Uterus (tissue), 4 donors: ENCODE results near the gene PEDS1. TPM values are rescaled to one million over a fixed set of nuclear protein-coding genes. Genes with fewer than 3 reads are reported as not detected.
A peak's percentile ranks its signal among the peaks of the same experiment; 100 is the strongest.

ENCODE experiments used
- DNase-seq, 2 donors: peaks; one replicate each; pipeline ENCODE4 v3.0.0-alpha.2; 2019 to 2020
- H3K27ac ChIP-seq, 2 donors: fragments of 200-600 bp; sonication (generic); 1 replicate in 1 of 2; 2 replicates in 1 of 2; pipeline ENCODE4 v1.5.1; 2016 to 2018
- H3K27me3 ChIP-seq, 2 donors: fragments of 200-600 bp; sonication (generic); one replicate each; pipeline ENCODE4 v1.5.1; 2018 to 2019; ENCODE audit warnings: control low read depth in 1 of 2
- H3K36me3 ChIP-seq, 2 donors: fragments of 200-600 bp; sonication (generic); one replicate each; pipeline ENCODE4 v1.5.1; 2019; ENCODE audit warnings: control low read depth in 1 of 2
- H3K4me1 ChIP-seq, 2 donors: fragments of 200-600 bp; sonication (generic); one replicate each; pipeline ENCODE4 v1.5.1; 2018 to 2019; ENCODE audit warnings: control low read depth in 1 of 2
- H3K4me3 ChIP-seq, 2 donors: fragments of 200-600 bp; sonication (generic); 1 replicate in 1 of 2; 2 replicates in 1 of 2; pipeline ENCODE4 v1.5.1; 2018 to 2019; ENCODE audit warnings: mild to moderate bottlenecking in 1 of 2
- H3K9me3 ChIP-seq, 2 donors: fragments of 200-600 bp; sonication (generic); one replicate each; pipeline ENCODE4 v1.5.1; 2019; ENCODE audit warnings: control low read depth in 1 of 2
- POLR2A ChIP-seq, 2 donors: fragments of 450-650 bp; IDR thresholded peaks; one replicate each; pipeline ENCODE4 v1.6.1; 2016; ENCODE audit warnings: antibody characterized with exemption in 2 of 2, mild to moderate bottlenecking in 1 of 2, moderate library complexity in 1 of 2
- intact Hi-C: fragments of 100-400 bp; cut with DNase I; formaldehyde crosslinking; loops from one replicate; pipeline ENCODE4 v1.15.1; 2023; ENCODE audit warnings: low total_unique reads
- total RNA-seq, 4 donors: library from RNA; depleted of rRNA in 3 of 4; stranded (reverse); fragments of >200 nt in 3 of 4; gene quantifications; one replicate each; pipeline versions ENCODE4 v1.1.0 to v1.2.4, GENCODE V29; 2014 to 2023
- TF ChIP-seq, protein P1 (sequence below), 4 experiments: fragments of 200-600 bp in 2 of 4; fragments of 450-650 bp in 2 of 4; sonication (generic) in 2 of 4; IDR thresholded peaks; one replicate each; pipeline ENCODE4 v1.5.1; 2016 to 2019; ENCODE audit warnings: antibody characterized with exemption in 4 of 4, mild to moderate bottlenecking in 2 of 4, moderate library complexity in 1 of 4
- donor health status: DM: yes; HTN: yes; CAD: no.

PEDS1 gene
- total RNA-seq, 4 donors from 2014 or later: 1.5 to 19.8 (median 6.1) TPM

DNA sequence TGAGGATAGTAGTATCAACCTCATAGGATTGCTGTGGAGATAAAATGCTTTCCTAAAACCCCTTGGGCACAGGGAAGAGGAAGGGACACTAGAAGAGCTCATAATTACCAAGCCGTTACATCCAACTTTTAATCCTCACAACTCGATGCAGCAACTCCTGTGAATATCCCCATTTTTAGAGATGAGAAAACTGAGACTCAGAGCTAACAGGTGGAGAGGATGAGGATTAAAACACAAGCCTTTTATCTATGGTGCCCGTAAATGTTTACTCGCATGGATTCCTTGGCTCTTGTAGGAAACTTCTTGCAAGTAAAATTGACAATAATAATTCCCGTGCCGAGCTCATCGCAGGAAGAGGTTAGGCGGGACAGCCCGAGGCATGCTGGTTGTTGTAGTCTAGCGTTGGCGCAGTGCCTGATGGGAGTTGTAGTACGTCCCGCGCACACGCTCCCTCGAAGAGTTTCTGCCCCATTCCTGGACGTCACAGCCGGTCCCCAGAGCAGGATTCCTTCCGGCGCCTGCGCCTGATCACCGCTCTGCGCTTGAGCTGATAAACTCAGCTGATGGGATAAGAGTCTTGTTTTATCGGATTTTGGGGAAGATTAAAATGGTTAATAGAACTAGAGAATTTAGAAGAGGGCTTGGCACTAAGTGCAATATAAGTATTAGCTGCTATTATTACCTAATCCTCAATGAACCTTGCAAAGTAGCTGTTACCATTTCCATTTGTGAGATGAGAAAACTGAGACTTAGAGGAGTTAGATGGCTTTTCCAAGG lies 37.7 kb downstream of the PEDS1 start:
- no peaks in the 10 kb centered on the region for H3K9me3 ChIP-seq
- peak overlapping the region; percentile 33 to 37 for H3K4me3 ChIP-seq
- H3K27ac ChIP-seq: peak overlapping the region; percentile 65 to 74
- no peaks in the 10 kb centered on the region for H3K36me3 ChIP-seq
- DNase-seq: peak; percentile 97 to 98
- H3K4me1 ChIP-seq: peaks cover 5 to 8% of the 10 kb centered on the region in 2 donors
- TF ChIP-seq, protein P1, sequence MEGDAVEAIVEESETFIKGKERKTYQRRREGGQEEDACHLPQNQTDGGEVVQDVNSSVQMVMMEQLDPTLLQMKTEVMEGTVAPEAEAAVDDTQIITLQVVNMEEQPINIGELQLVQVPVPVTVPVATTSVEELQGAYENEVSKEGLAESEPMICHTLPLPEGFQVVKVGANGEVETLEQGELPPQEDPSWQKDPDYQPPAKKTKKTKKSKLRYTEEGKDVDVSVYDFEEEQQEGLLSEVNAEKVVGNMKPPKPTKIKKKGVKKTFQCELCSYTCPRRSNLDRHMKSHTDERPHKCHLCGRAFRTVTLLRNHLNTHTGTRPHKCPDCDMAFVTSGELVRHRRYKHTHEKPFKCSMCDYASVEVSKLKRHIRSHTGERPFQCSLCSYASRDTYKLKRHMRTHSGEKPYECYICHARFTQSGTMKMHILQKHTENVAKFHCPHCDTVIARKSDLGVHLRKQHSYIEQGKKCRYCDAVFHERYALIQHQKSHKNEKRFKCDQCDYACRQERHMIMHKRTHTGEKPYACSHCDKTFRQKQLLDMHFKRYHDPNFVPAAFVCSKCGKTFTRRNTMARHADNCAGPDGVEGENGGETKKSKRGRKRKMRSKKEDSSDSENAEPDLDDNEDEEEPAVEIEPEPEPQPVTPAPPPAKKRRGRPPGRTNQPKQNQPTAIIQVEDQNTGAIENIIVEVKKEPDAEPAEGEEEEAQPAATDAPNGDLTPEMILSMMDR (IDR thresholded peaks at IDR 0.05): peak in 1 of 4 experiments; percentile 29
- peak; percentile 33 to 48 for TF ChIP-seq POLR2A (IDR thresholded peaks at IDR 0.05)
- H3K27me3 ChIP-seq: no peaks in the 10 kb centered on the region
- intact Hi-C loops: no loop called here

DNA sequence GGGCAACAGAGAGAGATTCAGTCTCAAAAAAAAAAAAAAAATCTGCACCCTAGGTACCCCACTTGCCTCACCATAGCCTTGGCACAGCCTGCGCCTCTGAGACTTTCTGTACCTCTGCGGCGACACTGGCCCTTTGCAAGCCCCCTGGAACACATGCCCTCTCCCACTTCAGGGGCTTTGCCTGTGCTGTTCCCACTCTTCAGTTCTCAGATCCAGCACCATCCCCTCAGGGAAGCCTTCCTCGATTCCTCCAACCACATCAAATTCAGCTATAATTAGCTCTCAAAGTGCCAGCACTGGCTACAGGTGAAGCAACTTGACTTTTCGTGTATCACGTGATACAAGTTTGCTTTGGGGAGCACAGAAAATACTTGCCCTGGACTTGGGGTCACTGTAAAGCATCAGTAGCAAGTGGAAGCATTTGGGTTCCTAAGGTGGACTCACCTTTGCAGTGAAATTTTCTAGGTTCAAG lies 38.4 kb downstream of the PEDS1 start:
- peak overlapping the region; percentile 33 to 37 for H3K4me3 ChIP-seq
- no peaks in the 10 kb centered on the region for H3K27me3 ChIP-seq
- no peak for TF ChIP-seq POLR2A (IDR thresholded peaks at IDR 0.05)
- TF ChIP-seq, protein P1 (IDR thresholded peaks at IDR 0.05): no peak
- no peak for DNase-seq
- no peaks in the 10 kb centered on the region for H3K36me3 ChIP-seq
- no peaks in the 10 kb centered on the region for H3K9me3 ChIP-seq
- H3K4me1 ChIP-seq: peaks cover 5 to 8% of the 10 kb centered on the region in 2 donors
- intact Hi-C loops: no loop called here
- H3K27ac ChIP-seq: peak overlapping the region in 1 of 2 donors; percentile 74

DNA sequence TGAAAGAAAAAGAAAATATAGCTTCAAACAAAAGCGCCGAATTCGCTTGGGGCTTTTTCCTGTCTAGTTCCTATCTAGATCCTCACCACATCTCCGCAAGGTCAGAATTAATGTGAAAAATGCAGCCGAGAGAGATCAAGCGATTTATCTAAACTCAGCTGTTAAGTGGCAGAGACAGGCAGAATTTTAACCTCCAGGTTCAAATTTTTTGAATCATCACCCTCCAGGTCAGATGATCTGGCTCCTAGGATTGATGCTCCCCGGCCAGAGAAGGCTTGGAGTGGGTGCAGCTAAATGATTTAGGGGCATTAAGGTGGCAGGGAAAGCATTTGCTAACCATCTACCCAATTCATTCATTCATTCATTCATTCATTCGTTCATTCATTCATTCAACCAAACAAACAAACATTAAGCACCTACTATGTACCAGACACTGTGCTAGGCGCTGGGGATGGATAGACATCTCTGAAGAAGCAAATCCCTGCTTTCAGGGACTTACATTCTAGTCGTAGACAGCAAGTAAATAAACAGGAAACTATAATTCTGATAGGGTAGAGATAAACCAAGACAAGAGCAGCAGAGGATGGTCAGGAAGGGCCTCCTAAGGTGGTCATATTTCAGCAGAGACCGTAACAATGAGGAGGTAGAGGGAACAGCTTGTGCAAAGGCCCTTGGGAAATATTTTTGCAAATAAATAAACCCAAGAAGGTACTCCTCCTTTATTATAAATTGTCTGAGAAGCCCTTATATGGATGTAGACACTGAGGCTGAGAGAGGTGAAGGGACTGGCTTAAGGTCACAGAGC lies 39.9 kb downstream of the PEDS1 start:
- H3K4me1 ChIP-seq: peaks cover 5 to 8% of the 10 kb centered on the region in 2 donors
- peak overlapping the region; percentile 82 to 86 for H3K4me3 ChIP-seq
- intact Hi-C loops: no loop called here
- H3K27me3 ChIP-seq: no peaks in the 10 kb centered on the region
- no peak for DNase-seq
- TF ChIP-seq, protein P1 (IDR thresholded peaks at IDR 0.05): no peak
- no peak for TF ChIP-seq POLR2A (IDR thresholded peaks at IDR 0.05)
- H3K27ac ChIP-seq: peak overlapping the region; percentile 90 to 98
- no peaks in the 10 kb centered on the region for H3K9me3 ChIP-seq
- no peaks in the 10 kb centered on the region for H3K36me3 ChIP-seq

DNA sequence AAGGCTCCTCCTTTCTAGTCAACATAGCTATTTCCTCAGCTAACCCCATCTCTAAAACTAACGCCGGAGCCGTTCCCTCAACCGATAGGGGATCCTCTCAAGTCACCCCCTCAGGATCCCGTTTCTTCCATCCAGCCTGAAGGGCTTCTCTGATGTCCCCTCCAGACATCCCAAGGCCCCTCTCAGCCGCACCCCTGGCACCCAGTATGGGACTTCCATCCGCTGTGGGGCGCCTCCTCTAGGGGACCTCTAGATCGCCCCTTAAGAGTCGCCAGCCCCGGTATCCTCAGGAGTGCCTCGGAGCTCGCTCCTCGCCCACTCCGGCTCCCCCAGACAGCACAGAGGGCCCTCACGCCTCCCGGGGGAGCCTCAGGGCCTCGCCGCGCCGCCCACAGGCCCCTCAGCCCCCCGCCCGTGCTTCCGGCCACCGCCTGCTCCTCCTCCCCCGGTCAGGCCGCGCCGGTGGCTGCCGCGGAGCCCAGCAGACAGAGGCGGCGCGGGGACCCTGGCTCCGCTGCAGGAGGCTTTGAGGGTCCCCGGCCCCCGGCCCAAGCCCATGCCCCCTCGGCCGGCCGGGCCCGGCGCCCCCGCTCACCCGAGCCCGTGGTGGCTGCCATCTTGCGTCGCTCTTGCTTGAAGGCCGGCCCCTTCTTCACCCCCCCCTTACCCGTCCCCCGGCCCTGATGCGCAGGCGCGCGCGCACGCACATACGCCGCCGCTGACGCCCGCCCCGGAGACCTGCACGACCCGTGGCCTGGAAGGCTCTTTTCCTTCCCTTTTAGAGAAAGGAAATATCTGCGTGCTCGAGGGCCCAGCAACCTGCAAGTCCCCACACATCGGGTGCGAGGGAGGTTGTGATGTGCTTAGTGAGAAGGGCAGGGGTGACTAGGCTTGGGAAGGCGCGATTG lies 40.8 kb downstream of the PEDS1 start, which contains the start of gene UBE2V1:
Gene UBE2V1, minus strand, starts transcription at position 639 of the 908 bp plus-strand sequence. Its CDS starts 22 bp downstream, at position 617.
- TF ChIP-seq POLR2A (IDR thresholded peaks at IDR 0.05): peak; percentile 81 to 82
- TF ChIP-seq, protein P1 (IDR thresholded peaks at IDR 0.05): peak in 1 of 4 experiments; percentile 46
- intact Hi-C loops: no loop called here
- peak within 1 kb of the TSS; percentile 82 to 86 for H3K4me3 ChIP-seq
- DNase-seq: peak; percentile 86 to 90
- peaks cover 5 to 8% of the 10 kb centered on the region in 2 donors for H3K4me1 ChIP-seq
- no peaks in the 10 kb centered on the region for H3K36me3 ChIP-seq
- peak within 1 kb of the TSS; percentile 90 to 98 for H3K27ac ChIP-seq
- no peaks in the 10 kb centered on the region for H3K9me3 ChIP-seq
- no peaks in the 10 kb centered on the region for H3K27me3 ChIP-seq
